H1 (cell line): ENCODE measurements around the gene WNT2.

ENCODE experiments used
- FOSL1 ChIP-seq: IDR thresholded peaks from 2 replicates; pipeline ENCODE4 v1.6.1; 2011; ENCODE audit warnings: mild to moderate bottlenecking, low read depth, low read length, moderate library complexity; ENCODE audit not compliant: insufficient read depth
- POU5F1 ChIP-seq: IDR thresholded peaks from 2 replicates; pipeline ENCODE4 v1.6.1; 2011; ENCODE audit warnings: low read depth, mild to moderate bottlenecking, low read length, moderate library complexity
- SRF ChIP-seq: IDR thresholded peaks from 2 replicates; pipeline ENCODE4 v1.6.1; 2011; ENCODE audit warnings: mild to moderate bottlenecking, low read depth, low read length, moderate library complexity

DNA sequence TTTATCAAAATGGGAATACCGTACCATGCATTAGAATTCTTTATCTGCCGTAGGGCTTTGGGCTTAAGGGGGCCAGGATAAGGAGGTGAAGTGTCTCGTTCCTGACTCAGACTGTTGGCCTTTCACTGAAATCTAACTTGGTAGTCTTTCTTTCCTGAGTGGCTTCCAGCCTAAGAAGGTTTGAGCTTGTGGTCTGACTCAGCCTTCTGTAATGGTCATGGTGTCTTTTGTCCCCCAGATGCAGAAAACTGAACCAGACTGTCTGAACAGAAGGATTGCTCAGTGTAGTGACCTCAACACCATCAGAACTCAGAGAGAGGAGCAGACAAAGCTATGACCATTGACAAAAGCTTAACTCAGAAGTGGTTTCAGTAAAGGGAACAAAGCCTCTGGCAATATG is 39.5 kb downstream of the WNT2 start:
- TF ChIP-seq FOSL1 (no peak), POU5F1 (no peak), SRF (no peak)
